UCSD-AML1 (cell line): Measurements from ENCODE around the gene CD109.
"Not testable (repeated sequence)": the region's sequence is repeated elsewhere in the genome, so short reads cannot be mapped to it uniquely, and the experiment has no call there.

Source experiments
- DNase-seq: peaks from one replicate; lab custom pipeline; 2025; ENCODE audit not compliant: unreplicated experiment; lab: John Stamatoyannopoulos, UW

The CD109 gene

GRCh38 chr6:73683574-73683973, 12.4 kb upstream of the CD109 start:
- DNase-seq, result not testable (repeated sequence)

DNA sequence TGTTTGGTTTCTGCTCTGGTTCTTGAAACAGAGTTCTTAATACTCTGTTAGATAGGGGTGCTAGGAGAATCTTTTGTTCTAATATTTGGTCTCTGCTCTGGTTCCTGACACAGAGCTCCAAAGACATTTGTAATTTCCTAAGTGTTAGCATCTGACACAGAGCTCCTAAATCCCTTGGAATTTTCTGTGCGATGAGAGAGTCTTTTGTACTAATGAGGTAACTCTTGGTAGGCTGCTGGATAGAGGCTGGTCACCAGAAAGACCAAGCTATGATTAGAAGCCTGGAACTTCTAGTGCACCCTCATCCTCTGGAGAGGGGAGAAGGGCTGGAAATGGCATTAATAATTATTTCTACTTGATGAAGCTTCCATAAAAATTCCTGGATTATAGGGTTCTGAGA, 7.7 kb upstream of the CD109 start:
- DNase-seq, result no peak

GRCh38 chr6:73690056-73690455, 5.9 kb upstream of the CD109 start:
- DNase-seq, result no peak

GRCh38 chr6:73691512-73691911, 4.5 kb upstream of the CD109 start:
- no peak for DNase-seq

DNA sequence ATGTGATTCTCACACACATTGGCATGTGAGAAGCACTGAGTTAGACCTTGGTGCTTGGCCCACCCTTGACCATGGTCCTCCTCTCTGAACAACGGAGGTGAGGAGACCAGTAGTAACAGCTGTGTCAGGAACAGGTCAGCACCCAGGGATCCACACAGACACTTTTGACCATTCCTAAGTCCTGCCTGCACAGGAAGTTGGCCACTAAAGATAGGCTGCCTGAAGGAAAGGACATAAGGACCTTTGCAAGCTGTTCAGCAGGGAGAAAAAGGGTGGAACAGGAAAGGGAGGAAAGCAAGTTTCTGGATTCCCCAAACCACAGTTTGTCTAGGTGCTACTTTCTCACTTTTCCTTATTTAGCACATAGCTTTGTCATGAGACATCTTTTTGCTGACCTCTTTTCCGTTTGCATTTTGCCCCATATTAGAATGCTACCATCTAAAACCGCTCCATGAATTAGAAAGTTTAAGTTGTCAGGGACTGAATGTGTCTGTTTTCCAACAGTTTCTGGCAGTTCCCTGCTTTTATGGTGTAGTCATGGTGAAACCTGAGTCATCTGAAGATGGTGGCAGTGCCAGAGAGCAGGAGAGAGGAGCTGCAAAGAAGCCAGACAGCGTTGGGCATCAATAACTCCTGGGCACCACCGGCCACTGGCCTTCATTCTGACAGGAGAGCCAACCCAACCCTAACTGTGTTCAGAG, 1.1 kb upstream of the CD109 start:
- peak; percentile 18 for DNase-seq

GRCh38 chr6:73696966-73697655, 1.1 kb downstream of the CD109 start:
- DNase-seq, result peak; percentile 15

DNA sequence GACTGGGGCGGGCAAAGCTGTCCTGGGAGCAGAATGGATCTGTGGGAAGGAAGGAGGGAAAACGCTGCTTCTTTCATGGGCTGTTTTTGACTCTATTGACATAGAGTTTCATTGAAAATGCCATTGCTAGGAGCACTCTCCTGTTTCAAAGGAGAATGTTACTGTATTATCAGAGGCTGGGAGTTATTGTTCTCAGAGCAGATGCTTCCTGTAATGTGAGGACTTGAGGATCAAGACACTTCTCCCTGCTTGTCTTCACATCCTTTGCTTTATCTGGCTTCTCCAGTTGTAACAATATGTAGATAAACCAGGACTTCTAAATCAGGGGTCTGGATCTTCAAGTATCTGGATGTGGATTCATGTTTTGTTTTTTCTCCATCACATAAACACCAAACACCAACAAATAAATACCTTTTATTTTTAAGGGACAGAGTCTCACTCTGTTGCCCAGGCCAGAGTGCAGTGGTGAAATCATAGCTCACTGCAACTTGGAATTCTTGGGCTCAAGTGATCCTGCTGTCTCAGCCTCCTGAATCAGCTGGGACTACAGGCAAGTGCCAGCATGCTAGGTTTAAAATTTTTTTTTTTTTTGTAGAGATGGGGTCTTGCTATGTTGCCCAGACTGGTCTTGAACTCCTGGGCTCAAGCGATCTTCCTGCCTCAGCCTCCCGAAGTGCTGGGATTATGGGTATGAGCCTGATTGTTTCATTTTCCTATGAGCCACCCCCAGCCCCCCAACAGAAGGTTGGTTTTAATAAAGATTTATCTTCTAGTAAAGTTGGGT, 3.9 kb downstream of the CD109 start:
- DNase-seq, result no peak

- no peak for DNase-seq
Measured at GRCh38 chr6:73702444-73702843, 6.4 kb downstream of the CD109 start.

- DNase-seq, result no peak
Measured at GRCh38 chr6:73703466-73703865, 7.5 kb downstream of the CD109 start.

GRCh38 chr6:73704260-73704659, 8.3 kb downstream of the CD109 start:
- DNase-seq, result no peak

- no peak for DNase-seq
Measured at GRCh38 chr6:73704798-73705197, 8.8 kb downstream of the CD109 start.

DNA sequence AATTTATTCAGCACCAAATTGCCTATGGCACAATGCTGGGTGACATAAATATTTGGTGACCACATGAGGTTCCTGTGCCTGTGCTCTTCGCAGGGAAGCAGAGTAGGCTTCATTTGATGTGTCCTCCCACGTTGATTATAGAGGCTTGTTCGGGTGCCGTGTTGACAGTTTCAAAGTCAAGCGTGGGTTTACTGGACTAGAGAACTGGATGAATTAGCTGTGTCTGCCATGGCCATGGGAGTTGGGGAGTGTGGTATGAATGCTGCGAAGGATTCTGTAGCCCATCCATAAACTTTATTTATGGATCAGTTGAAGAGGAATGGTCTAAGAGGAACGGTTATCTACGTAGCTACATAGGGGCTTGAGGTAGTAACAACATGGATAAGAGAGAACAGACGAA, 11.0 kb downstream of the CD109 start:
- no peak for DNase-seq

DNA sequence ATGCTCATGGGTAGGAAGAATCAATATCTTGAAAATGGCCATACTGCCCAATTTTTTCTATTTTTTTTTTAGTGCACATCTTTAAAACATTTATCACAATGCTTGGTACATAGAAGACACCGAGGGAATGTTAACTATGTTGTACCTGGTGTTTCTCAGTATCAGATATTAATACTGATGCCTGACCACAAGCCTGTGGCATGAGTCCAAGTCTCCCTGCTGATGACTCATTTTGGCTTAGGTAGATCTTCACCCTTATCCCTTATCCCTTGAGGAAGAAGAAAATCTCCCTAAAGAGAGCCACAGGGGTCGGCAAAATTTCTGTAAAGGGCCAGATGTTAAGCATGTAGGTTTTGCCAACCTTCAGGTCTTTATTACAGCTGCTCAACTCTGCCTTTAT, 14.5 kb downstream of the CD109 start:
- DNase-seq, result peak; percentile 14

- DNase-seq, result no peak
Measured at GRCh38 chr6:73710948-73711347, 14.9 kb downstream of the CD109 start.

DNA sequence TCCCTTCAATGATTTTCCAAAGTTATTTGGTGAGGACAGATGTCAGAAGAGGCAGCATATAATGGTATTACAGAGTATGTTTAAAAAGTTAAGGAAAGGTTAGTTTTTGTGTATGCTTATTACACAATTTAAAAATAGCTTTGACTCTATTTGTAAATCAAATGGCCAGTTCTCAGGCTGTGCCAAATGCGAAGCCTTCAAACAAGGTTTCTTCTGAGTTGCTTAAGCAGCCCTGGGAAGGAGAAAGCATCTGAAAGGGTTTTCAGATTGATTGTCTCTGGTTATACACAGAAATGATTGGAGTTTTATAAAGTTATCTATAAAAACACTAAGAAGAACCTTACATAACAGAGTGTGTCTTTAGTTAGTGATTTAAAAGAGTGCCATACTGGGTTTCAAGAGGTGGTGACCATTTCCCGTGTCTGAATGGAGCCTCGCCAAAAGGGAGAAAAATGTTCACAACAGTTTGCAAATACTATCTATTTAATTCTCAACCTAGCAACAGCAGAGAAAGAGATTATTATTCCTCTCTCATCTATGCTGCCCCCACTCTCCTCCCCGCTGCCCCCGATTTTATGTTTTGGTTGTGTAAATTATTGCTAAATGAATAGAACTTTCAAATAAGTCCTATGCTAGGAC, 16.7 kb downstream of the CD109 start:
- no peak for DNase-seq

DNA sequence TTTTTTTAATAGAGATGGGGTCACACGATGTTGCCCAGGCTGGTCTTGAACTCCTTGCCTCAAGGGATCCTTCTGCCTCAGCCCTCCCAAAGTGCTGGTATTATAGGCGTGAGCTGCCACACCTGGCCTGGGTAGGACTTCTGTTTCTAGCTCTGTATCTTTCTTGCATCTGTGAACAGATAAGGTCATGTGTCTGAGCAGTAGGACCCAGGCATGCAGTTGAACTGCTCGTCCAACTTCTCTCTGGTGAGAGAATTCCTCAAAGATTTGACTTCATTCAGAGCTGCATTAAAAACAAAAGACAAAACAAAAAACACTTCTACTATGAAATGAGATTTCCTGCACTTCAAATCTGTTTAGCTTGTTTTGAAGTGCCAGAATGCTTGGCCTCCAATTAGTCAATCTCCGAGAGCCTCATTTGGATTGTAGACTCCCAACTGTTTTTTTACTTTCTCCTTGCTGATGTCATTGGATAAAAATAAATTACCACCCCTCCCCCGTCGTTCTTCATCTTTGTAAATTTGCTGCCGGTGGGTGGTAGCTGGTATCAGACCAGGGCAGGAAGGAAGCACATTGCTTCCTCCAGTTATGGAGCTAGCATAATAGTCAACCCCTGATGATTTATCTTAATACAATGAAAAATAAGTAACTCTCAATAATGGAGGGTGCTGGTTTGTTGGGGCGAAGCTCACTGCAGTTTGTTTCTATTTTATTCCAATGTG, 17.6 kb downstream of the CD109 start:
- peak; percentile 60 for DNase-seq

DNA sequence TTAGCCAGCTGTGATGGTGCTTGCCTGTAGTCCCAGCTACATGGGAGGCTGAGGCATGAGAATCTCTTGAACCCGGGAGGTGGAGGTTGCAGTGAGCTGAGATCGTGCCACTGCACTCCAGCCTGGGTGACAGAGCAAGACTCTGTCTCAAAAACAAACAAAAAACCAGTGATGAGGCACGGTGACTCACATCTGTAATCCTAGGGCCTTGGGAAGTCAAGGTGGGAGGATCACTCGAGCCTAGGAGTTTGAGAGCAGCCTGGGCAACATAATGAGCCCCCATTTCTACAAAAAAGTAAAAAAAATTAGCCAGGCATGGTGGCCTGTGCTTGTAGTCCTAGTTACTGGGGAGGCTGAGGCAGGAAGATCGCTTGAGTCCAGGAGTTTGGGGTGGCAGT, 19.1 kb downstream of the CD109 start:
- not testable (repeated sequence) for DNase-seq

DNA sequence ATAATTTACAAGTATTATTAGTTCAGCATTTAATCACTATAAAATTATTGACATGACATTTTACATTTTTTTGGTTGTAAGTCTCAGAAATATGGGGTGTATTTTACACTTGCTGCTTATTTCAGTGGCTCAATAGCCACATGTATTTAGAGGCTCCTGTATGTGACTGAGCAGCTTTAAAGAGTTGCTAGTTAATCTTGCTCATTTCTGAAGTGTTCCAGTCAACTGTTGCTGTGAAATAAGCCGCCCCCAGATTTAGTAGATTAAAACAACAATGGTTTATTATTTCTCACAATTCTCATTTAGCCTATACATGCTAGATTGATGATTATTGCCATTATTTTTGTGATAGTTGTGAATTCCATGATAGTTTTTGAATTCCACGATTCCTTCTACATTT, 23.0 kb downstream of the CD109 start:
- DNase-seq, result no peak

DNA sequence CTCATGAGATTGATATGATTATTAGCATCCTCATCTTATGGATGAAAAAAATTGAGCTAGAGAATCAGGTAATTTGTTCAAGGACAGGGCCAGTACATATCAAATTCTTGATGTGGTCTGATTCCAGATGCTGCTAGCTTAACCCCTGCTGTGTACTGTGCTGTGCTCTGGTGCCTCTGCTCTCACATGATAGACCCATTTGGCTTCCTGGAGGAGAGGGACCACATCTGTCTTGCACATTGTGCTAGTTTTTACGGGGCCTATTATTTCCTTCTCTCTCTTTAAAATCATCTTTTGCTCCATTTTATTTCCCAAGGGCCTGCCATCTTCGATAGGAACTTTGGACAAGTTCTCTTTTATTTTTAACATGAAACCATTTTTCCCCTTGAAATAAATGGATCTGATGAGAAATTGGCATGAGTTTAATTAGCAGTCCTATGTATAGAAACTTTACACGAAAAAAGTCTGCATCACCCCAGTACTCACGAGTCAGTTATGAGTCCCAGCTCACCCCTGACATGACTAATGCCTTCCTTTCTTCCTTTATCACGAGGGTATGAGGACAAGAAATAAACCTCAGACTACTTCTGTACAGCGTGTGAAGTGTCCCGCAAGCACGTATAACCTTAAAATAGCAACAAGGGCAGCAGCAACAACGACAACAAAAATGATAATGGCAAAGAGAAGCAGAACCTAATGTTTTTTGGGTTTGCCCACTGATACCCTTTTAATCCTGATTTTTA, 26.5 kb downstream of the CD109 start:
- no peak for DNase-seq

- not testable (repeated sequence) for DNase-seq
Measured at GRCh38 chr6:73723480-73723879, 27.5 kb downstream of the CD109 start.
